GM21528 (cell line): ENCODE results near the gene OSBPL1A.

Source experiments
- ATAC-seq: cut with Tn5 transposase; IDR thresholded peaks from one replicate; pipeline ENCODE4 v1.9.1; 2021; ENCODE audit warnings: mild to moderate bottlenecking, moderate library complexity; ENCODE audit not compliant: unreplicated experiment, low FRiP score

OSBPL1A gene

GRCh38 chr18:24397694-24398368 lies at the start of gene OSBPL1A:
Gene OSBPL1A, minus strand, starts transcription at chr18:24397824. Its CDS starts 20,291 bp downstream, at chr18:24377533.
- peak; percentile 62 for ATAC-seq

- peak; percentile 37 for ATAC-seq
Measured at GRCh38 chr18:24446953-24447538, 49.4 kb upstream of the OSBPL1A start.

GRCh38 chr18:24446453-24446852 lies 48.8 kb upstream of the OSBPL1A start:
- peak; percentile 56 for ATAC-seq

- ATAC-seq = peak; percentile 69
Measured at GRCh38 chr18:24443870-24444269, 46.2 kb upstream of the OSBPL1A start.

- ATAC-seq = no peak
Measured at GRCh38 chr18:24436939-24437338, 39.3 kb upstream of the OSBPL1A start.

GRCh38 chr18:24432618-24433017 lies 35.0 kb upstream of the OSBPL1A start:
- no peak for ATAC-seq

- no peak for ATAC-seq
Measured at GRCh38 chr18:24429188-24429587, 31.6 kb upstream of the OSBPL1A start.

- ATAC-seq = no peak
Measured at GRCh38 chr18:24428709-24429108, 31.1 kb upstream of the OSBPL1A start.

- ATAC-seq = no peak
Measured at GRCh38 chr18:24427484-24427883, 29.9 kb upstream of the OSBPL1A start.

GRCh38 chr18:24426398-24427294 lies 29.0 kb upstream of the OSBPL1A start, which contains the start of gene IMPACT:
Gene IMPACT, plus strand, starts transcription at chr18:24426670. Its CDS starts 87 bp downstream, at chr18:24426757.
- ATAC-seq = peak; percentile 86

- no peak for ATAC-seq
Measured at GRCh38 chr18:24426073-24426397, 28.4 kb upstream of the OSBPL1A start.

GRCh38 chr18:24421831-24422230 lies 24.2 kb upstream of the OSBPL1A start:
- ATAC-seq = no peak

- no peak for ATAC-seq
Measured at GRCh38 chr18:24420551-24420950, 22.9 kb upstream of the OSBPL1A start.

- no peak for ATAC-seq
Measured at GRCh38 chr18:24417480-24417879, 19.9 kb upstream of the OSBPL1A start.

- ATAC-seq = no peak
Measured at GRCh38 chr18:24414349-24415003, 16.9 kb upstream of the OSBPL1A start.

- no peak for ATAC-seq
Measured at GRCh38 chr18:24413148-24413547, 15.5 kb upstream of the OSBPL1A start.

GRCh38 chr18:24408496-24408895 lies 10.9 kb upstream of the OSBPL1A start:
- ATAC-seq = no peak

GRCh38 chr18:24404591-24404990 lies 7.0 kb upstream of the OSBPL1A start:
- no peak for ATAC-seq

GRCh38 chr18:24403076-24403475 lies 5.5 kb upstream of the OSBPL1A start:
- ATAC-seq = no peak

GRCh38 chr18:24402209-24402785 lies 4.7 kb upstream of the OSBPL1A start:
- ATAC-seq = no peak
